Measurements from ENCODE around the gene LRRC7.

Gene LRRC7

DNA sequence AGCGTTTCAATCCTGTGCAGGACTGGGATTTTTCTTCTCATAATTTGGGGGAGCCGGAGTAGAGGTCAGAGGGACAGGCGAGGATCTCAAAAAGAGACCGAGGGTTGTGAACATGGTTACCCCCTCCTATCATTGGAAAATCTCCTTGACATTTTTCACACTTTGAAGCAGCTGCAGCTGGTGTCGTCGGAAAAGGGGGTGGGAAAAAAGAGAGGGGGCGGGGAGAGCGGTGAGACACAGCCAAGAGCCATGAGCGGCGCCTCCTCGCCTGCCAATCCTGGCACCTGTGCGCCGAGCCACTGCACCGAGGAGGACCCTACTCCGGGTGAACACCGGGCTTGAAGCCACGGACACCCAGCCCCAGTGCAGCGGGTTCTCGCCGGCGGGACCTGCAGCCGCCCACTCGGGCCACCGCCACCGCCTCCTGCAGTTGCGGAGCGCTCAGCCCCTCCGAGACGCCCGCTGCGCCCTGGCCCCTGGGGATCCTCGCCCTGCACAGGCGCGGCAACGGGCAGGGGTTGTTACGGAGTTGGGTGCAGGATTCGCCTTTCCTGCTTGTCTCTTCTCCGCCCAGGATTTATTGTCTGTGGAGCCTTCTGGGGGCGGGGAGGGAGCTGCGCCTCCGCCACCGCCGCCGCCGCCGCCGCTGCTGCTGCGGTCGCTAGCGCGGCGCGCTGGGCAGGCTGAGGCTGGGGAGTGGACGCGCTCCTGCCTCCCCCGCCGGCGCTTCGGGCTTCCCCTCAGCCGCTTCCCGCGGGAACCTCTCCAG lies at the start of gene LRRC7:
TSS of gene LRRC7 (plus strand) at position 271 of the 769 bp plus-strand sequence. CDS start 718 bp downstream, outside the sequence.
- DNase-seq = no peak

DNA sequence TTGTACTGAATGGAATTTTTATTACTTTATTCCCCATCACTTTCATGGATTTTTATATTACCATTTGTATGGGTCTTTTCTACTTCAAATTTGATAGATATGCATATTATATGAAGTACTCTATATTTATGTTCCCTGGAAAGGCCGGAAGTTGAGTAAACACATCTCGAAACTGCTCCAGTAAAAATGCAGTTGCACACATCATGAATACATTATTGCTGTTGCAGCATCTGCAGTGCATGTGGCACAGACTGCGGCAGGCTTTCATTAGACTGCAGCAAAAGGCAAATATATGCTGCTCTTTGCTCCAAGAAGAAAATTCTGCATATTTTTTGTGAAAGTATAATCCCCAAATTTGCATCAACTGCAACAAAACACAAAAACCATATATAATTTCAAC lies 48.7 kb upstream of the LRRC7 start:
- no peak for DNase-seq

DNA sequence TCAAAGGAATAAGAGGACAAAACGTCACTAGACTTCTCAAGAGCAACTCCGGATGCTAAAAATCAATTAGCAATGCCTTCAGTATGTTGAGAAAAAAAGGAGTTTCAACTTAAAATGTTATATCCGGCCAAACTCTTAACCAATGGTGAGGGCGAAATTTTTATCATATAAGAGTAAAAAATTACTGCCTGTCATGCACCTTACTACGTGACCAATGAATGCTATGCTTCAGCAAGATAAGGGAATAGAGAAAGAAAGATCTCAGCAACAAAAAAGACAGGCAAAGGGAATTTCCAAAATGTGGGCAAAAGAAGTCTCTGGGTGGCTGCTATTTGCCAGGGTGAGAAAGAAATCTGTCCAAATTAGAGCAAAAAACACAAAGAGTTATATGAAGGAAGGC lies 47.4 kb upstream of the LRRC7 start:
- no peak for DNase-seq

DNA sequence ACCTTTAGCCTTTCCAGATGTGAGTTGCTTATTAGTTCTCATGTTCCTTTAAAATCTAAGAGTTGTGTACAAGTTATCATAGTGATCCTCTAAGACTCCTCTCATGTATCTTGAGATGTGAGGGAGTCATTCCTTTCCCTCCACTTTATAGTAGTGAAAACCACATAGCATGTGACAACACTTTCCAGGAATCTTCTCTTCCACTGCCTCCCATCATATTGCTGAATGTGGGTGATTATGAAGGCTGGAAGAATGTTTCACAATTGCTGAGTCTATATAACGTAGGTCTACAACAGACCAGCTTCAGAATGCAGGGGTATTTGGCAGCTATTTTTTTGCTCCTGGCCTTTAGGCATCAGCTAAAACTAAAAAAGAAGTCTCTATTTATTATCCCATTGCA lies 44.7 kb upstream of the LRRC7 start:
- DNase-seq = no peak

DNA sequence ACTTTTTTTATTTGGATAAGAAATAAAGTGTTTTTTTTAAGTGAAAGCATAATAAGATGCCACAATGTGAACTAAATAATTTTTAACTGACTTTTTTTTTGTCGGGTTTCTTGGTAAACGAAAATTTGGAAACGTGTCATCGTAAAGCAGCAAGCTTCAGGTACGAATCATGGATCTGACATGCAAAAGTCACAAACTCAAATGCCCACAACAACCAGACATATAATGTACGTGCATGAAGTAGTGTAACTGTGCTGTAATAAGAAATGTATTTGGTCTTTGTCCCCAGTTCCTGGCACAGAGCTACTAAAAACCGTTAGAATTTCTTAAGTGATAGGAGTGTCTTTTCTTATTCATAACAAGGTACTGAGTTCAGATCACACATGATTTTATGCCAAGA lies 44.3 kb upstream of the LRRC7 start:
- DNase-seq = no peak

DNA sequence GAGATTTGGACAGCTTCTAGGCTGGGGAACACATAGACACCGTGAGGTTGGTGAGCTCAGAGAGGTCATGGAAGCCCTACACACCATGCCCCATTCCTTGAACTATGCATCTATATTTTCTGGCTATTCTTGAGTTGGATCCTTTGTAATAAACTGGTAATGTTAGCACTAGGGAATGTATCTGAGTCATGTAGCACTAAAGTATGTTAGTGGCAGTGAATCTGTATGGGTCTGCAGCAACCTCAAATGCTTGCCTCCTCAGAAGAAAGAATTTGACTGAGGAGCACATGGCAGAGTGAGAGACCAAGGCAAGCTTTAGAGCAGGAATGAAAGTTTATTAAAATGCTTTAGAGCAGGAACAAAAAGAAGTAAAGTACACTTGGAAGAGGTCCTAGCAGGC lies 43.7 kb upstream of the LRRC7 start:
- DNase-seq = no peak

DNA sequence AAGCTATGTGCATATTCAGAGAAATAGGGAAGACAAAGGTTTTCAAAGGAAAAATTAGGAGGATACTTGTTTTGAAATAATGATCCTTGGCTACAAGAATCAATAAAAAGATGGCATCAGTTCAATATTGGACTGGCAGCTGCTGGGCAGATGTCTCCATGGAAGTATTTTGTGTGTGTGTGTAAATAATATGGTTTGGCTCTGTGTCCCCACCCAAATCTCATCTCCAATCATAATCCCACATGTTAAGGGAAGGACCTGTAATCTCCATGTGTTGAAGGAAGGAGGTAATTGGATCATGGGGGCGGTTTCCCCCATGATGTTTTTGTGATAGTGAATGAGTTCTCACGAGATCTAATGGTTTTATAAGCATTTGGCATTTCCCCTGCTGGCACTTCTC lies 40.4 kb upstream of the LRRC7 start:
- DNase-seq = no peak

DNA sequence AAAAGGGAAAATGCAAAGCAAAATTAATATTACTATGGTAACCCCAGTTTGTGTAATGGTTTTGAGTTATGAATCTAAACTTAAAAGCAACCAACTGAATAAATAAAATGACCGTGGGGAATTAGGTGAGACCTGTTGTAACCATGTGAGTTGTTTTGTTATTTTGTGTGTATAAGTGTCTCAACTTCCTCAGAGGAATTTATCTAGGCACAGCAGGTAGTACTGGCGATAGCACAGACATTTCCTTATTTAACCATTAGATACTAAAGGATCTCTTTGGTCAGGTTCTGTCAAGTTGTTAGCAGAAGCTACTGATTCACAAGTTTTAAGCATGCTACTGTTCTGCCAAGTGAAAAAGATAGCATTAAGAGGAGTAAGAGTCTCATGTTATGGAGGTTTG lies 39.3 kb upstream of the LRRC7 start:
- DNase-seq = no peak

DNA sequence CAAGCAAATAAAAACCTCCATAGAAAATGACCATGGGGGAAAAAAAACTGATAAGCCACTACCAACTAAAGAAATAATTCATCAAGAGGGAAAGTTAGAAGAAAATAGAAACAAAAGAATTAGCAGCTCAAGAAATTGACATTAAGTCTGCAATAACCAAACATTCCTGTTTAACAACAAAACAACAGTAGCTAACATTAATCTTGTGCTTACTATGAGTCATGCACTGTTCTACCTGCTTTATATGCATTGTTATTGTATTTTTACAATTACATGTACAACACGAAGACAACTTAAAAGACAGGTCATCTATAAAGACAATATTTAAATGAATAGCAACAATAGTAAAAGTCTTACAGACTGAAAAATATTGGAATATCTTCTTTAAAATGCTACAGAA lies 34.4 kb upstream of the LRRC7 start:
- DNase-seq = no peak

DNA sequence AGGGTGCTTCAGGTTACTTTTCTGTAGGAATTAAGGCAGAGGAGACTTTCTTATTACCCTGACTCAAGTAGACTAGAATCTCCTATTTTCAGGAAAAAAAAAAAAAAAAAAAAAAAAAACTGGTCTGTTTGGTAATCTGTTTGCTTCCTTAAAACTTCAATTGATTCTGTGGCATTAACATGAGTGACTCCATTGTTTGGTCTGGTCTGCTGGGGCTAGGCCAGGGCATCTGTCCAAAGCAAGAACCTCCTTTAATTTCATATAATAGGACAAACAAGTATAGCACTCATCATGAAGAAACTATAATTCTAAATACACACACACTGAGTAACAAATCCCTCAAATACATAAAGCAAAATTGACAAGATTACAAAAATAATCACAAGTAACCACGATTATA lies 32.9 kb upstream of the LRRC7 start:
- DNase-seq = no peak

DNA sequence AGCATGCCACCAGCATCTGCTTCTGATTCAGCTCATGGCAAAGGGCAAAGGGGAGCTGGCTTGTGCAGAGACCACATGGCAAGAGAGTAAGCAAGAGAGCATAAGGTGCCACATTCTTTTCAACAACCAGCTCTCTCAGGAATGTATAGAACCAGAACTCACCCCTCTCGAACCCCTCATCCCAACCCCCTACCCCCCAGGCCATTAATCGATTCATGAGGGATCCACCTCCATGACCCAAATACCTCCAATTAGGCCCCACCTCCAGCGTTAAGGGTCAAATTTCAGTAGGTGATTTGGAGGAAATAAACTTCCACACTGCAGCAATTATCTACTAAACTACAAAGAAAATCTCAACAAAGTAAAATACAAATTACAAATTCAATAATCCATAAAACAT lies 32.2 kb upstream of the LRRC7 start:
- no peak for DNase-seq

DNA sequence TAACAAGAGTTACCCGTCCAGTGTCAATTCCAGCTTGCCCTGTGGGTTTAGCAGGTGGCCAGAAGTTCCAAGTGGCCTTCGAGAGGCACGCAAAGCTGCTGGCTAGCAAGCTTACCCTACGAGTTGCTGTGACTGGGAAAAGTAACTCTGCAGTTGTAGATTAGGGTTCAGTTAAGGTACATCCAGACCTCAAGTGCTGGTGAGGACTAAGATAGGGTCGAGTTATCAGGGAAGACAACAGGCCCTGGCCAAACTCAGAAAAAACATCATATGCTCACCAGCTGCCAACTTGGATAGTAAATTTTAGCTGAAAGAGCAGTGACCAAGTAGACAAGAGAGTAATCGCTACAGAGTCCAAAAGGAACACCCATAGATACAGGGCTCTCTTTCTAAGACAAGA lies 27.7 kb upstream of the LRRC7 start:
- DNase-seq = no peak

DNA sequence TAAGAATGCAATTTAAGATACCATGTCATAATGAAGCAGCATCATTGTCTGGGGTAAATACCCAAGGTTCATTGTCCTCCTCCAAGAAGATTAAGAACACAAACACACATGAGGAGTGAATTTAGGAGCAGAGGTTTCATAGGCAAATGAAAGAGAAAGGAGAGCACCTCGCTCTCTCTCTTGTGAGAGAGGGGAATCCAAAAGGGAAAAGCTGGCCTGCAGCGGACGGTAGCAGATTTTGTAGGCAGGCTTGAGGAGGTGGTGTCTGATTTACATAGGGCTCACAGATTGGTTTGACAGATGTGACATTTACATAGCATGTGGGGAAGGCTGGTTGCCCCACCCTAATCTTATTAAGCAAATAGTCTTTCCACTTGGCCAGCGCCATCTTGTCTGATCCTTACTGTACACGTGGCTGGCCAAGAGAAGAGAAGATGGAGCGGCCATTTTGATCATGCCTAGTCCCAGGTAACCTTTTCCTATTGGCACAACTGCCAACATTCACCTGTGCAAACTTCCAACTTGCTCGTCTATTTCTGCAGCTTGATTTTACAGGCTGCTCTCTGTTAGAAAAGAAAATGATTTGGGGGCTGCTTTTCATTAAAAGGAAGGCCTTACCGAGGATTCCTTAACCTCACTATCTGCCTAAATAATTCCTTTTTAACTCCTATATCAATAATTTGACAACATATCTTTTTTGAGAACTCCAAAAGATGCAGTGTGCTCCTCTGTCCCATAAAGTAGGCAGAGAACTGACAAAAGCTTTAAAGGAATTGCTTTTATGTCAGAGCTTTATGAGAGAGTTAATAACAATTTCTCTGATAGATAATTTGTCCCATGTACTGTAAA lies 16.0 kb upstream of the LRRC7 start:
- no peak for DNase-seq

DNA sequence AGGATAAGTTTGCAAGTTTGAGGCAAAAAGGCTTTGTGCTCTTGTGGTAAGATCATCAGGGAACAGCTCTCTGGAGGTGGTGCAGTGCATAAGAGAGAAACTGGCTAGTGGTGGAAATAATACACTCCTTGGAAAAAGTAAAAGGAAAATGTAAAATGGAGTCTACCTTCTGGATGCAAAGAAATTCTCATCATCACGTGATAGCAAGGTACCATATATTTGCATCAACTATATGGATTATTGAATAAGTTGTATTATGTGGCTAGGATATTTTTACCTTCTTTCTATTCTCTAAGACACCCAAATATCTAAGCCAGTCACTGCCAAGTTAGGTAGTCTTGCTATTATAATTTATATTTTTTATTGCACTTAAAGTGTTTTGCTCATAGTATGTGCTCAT lies 14.0 kb upstream of the LRRC7 start:
- no peak for DNase-seq

DNA sequence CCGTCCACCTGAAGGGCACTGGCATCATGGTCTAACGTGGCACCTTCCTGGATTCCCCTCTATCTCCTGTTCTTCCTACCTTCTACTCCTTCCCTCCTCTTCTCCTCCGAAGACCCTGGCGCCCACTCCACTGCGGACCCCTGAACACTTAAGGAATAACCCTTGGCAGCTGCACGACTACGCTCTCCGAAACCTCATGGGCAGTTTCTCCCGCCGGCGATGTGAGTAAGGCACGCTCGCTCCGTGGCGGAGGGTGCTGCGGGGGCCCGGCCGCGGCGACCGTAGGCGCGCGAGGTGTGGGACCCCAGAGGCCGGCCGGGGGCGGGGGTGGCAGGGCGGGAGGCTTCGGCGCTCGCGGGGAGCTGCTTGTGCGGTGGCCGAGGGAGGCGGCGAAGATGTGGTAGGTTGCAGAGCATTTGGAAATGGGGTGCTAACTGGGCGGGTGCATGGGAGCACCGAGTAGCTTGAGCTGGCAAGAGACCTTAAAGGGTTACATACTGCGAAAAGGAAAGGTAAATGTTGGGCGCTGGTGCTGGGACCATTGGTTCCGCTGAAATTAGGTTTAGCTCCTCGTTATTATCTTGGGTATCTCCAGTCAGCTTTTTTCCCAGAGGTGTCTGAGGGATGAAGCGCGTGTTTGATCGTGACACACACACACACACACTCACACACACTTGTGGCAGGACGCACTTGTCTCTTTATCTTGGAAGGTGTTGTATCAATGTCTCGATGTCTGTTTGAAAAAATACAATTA lies 876 bp downstream of the LRRC7 start:
- DNase-seq = no peak

DNA sequence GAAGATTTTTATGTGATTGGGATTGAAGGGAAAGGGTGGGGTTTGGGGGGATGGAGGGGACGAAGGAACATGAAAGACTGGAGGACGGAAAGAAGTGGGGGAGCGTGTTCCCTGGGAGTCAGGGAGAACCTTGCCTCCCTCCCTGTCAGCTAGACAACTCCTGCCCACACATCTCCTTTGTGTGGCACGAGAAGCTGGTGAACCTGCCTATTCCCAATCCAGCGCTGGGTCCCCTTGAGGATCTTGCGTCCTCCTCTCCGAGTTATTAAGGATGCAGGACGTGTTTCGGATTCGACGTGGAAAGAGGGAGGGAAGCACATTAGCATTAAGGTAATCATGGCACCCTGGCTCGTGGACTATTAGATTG lies 1.4 kb downstream of the LRRC7 start:
- DNase-seq = no peak

DNA sequence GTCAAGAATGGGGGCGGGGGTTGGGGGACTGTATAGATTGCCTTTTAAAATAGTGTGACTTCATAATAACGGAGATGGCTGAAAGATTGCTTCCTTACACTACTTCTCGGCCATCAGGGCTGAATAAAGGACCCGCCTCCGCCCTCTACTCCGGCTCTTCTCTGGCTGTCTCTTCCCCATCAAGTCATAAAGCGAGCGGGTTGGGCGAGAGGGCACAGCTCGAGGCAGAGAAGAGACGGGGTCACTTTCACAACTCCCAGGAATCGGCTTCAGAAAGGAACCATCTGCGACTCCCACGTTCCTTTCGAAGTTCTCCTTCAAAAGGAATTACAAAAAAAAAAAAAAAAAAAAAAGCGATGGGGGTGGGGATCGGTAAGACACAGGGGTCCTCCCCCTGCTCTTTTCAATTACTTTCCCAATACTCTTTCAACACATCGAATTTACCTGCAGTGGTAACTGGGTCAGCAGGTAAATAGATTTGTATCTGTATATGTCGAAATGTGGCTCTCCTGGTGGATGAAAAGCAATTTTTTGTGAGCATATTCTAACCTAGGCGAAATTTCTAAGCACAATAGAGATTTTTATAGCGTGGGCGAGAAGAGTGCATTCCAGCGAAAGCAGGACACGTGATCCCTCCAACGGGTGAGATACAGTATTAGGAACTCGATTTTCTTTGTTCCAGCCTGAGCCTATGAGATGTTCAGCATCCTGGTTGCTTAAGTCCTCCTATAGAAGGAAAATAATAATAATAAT lies 2.0 kb downstream of the LRRC7 start:
- no peak for DNase-seq

DNA sequence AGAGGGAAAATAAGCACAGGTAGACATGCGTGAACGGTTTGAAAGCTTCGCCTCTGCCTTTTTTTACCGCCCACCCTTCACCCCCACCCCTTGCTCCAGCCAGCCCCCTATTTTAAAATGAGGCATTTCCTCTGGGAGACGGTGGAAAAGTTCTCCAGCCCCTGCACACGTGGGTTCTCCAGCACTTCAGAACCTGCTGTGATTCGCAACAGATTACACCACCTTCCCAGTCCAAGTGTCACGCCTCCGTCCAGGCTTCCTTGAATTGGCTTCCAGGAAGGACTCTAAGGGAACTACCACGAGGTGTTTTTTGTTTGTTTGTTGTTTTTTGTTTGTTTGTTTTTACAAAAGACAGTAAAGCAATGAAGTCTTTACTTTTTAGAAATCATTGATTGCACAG lies 2.6 kb downstream of the LRRC7 start:
- DNase-seq = no peak

DNA sequence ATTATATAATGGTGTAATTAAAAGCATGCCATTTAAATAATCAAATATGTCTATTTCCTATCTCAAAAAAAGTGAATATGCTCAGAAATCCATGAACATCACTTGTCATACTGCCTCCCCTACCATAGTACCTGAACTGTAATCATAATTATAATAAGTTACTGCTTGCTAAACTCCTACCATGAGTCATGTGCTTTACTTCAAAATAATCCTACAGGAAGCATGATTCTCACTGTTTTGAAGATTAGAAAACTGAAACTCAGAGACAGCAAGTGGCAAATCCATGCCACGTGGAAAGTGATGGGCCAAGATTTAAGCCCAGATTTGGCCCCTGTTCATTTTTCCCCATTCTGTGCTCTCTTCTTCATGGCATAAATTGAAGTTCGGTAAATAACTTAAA lies 5.2 kb downstream of the LRRC7 start:
- DNase-seq = no peak

DNA sequence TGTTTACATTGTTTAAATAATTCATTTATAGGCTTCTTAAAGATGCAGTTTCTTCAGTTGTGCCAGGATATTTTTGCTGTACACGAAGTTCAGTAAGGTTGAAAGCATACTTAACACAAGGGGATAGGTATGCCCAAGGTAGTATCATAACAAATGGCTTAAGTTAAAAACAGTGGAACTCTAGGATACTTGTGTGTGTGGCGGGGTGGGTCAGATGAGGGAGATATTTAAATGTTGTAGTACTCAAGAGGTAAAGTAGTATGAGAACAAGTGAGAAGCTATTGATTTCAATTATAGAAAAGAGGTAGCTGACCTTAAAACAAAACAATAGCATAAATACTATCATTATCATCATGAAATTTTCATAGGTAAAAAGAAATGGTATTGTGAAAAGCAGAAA lies 6.2 kb downstream of the LRRC7 start:
- DNase-seq = no peak

DNA sequence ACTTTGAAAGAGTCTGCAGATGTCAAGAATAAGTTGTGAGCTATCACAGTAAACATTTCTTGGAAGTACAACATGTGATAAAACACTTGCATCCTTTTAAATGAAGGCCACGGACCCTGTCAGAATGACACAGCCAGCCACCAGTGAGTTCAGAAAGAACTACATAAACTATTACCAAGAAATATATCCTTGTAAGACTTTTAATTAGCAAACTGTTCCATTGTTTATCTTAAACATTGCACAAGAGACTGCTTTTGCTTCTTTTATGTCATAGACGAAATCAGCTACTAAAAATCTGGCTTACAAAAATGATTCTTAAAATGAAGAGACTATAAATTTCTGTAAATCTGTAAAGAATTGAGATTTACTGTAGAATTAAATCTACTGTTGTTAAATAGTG lies 17.9 kb downstream of the LRRC7 start:
- DNase-seq = no peak

DNA sequence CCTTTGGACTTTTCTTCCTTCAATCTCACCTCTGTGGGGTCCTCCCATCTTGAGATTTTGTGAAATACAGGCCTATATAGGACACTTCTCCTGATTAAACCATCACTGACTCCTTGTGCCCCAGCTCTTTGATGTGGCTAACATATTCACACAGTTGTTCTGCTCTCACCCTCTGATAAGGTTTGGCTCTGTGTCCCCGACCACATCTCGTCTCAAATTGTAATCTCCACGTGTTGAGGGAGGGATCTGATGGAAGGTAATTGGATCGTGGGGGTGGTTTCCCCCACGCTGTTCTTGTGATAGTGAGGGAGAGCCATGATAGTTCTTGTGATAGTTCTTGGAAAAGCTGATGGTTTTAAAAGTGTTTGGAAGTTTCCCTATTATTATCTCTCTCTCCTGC lies 19.7 kb downstream of the LRRC7 start:
- DNase-seq = no peak

DNA sequence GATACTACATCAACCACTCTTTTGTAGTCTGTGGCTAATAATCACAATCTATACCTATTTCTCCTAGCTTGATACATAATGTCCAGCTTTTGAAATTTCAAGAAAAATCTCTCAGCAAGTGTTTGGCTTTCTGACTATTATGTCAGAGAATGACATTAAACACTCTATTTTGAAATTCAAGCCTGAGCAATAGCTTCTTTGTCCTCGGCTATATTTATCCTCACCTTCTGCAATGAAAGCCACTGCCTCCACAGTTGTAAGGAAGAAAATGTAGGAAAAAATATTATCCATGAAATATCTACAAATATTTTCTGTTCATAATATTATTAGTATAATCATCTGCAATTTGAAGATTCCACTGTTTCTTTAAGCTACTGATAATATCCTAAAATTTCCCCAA lies 22.1 kb downstream of the LRRC7 start:
- DNase-seq = no peak

Data from NCI-H1417 treated with DMSO at 0.1 percent for 48 hours (cell line).